ENCODE results near the gene EMP1.

DNA sequence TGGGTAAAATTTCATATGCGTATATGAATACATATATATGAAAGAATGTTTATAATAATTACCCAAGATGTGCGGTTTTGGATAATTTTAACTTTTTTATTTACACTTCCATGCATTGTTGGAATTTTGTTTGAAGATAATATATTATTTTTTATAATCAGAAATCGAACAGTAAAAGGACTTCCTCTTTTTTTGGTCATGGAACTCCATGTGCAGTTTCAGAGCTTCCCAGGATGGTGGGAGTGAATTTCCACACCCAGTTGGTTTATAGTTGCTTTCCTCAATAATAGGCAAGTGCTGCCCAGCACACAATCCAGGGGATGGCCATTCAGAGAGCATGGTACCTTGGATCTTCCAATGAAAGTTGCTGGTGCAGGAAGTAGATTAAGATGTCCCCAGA lies 6.3 kb upstream of the EMP1 start:
- TF ChIP-seq POLR2A (IDR thresholded peaks at IDR 0.05; ENCODE audit: low read length): no peak
- TF ChIP-seq GATA1 (IDR thresholded peaks at IDR 0.05; ENCODE audit: low read depth, low read length): no peak

All from erythroblast (primary cell).